ENCODE data around the gene CD244.
"Not testable (repeated sequence)": the region's sequence is repeated elsewhere in the genome, so short reads cannot be mapped to it uniquely, and the experiment has no call there.

The CD244 gene

DNA sequence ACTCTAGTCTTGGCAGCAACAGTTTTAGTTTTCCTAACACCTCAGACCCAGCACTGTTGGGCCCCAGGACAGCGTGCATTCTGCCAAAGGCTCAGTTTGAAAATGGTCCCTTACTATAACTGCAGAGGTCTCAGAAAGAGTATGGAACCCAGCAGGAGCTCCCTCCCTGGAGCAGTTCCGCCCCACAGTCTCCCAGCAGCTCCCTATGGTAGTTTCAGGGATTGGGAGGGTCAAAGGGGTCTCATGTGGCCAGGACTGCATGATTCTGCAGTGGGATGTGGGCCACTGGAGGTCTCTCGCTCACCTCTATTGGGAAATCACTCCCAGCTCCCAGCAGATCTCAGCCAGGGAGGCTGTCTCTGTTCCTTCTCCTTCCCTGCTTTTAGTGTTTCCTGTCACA is 54.4 kb downstream of the CD244 start:
- no peak for DNase-seq

DNA sequence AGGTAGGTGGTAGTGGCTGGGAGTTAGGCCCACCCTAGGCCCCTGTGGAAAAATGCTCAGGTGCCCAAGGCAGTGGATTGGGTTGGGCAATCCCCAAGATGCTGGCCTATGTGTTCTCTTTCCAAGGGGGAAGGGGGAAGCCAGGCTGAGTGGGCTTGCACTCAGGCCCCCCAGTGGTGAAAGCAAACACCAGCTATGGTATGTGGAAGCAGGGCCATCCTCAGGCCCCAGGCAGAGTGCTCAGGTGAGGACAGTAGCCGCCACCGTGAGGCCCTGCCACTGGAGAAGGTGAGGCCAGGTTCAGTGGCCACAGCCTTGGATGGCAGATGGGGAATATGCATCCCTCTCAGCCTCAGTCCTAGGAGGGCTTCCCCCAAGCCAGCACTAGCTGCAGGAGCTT is 54.9 kb downstream of the CD244 start:
- DNase-seq, result no peak

GRCh38 chr1:160807247-160807646 is 55.4 kb downstream of the CD244 start:
- no peak for DNase-seq

- no peak for DNase-seq
Observed at GRCh38 chr1:160806784-160807183, 55.9 kb downstream of the CD244 start.

- DNase-seq, result no peak
Observed at GRCh38 chr1:160806109-160806665, 56.5 kb downstream of the CD244 start.

DNA sequence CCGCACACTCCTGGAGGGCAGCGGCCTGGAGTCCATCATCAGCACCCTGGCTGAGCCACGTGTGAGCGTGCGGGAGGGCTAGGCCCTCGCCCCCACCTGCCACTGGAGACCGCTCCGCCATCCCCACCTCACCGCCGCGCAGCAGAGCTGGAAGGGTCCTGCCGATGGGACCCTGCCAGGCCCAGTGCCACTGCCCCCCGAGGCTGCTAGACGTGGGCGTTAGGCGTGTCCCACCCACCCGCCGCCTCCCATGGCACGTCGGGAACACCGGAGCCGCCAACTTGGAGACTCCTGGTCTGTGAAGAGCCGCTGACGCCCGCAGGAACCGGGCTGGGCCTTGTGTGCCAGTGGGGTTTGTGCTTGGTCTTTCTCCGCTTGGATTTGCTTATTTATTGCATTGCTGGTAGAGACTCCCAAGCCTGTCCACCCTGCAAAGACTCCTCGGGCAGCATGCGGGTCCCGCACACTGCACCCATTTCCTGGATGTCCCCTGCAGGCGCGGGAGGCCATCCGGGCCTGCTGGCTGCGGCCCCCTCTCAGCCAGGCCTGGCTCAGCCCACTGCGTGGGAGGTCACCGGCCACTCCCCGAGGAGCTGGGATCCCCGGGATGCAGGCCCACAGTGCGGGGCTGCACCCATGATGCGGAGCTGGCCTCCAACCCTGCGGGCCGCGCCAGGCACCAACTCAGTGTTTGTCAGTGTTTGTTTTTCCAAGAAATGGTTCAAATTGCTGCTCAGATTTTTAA is 60.7 kb downstream of the CD244 start:
- DNase-seq, result no peak

GRCh38 chr1:160800645-160801408 is 61.9 kb downstream of the CD244 start:
- DNase-seq, result peak in 2 of 4 experiments; percentile 17 to 49

DNA sequence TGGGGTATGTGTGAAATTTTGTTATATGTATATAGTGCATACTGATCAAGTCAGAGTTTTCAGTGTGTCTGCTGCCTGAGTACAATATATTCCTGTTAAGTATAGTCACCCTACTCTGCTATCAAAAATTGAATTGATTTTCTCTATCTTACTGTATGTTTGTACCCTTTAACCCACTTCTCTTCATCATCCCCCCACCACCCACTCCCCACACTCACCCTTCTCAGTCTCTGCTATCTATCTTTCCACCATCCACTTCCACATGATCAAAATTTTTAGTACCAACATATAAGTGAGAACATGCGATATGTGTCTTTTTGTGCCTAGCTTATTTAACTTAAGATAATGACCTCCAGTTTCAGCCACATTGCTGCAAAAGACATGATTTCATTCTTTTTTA is 62.5 kb downstream of the CD244 start:
- DNase-seq, result no peak

DNA sequence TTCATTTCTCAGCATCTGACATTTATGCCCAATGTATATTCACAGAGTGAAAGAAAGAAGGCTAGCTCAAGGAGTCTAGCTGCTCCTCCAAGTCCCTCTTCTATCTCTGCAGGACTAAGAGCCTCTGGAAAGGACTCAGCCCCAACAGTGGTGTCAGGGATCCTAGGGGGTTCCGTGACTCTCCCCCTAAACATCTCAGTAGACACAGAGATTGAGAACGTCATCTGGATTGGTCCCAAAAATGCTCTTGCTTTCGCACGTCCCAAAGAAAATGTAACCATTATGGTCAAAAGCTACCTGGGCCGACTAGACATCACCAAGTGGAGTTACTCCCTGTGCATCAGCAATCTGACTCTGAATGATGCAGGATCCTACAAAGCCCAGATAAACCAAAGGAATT is 63.0 kb downstream of the CD244 start:
- no peak for DNase-seq

GRCh38 chr1:160798439-160798838 is 64.2 kb downstream of the CD244 start:
- DNase-seq, result no peak

GRCh38 chr1:160797861-160798273 is 64.8 kb downstream of the CD244 start:
- peak in 1 of 4 experiments; percentile 21 for DNase-seq

DNA sequence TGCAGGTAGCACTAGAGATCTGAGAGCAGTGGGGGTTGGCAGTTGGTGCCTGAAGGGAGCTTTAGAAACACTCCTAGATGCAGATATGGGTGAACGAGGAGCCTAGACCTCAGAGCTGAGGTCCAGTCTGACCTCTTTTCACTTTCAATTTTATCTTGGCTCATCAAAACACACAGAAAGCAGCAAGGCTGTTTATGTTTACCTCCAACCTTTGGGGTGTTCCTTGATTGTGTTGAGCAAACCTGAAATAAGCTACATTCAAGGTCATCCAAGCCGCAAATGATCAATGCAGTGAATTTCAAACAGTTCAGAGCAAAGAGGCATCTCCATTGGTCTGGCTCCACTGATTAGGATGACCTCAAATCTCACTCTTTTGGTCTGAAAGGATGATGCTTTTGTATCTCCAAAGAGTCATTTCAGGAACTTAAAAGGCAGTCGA is 65.4 kb downstream of the CD244 start:
- DNase-seq, result no peak

DNA sequence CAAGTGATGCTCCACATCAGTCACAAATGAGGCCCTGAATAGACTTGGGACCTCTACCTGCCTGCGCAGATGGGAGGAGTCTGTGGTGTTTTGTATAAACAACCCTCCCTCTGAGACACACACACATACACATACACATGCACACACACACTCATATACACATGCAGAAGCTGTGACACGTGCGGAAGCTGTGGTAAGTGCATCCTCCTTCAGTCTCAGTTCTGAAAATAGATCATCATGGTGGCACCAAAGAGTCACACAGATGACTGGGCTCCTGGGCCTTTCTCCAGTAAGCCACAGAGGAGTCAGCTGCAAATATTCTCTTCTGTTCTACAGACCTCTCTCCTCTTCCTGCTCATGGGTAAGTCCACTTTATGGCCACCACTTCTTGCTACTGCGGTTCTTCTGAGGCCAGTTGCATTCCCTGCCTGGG is 66.7 kb downstream of the CD244 start, which contains the start of gene LY9:
Gene LY9 (plus strand): TSS at position 224 of the 433 bp plus-strand sequence. CDS start 14 bp downstream, at position 238.
- DNase-seq, result peak; percentile 71 to 89 (median 80)

DNA sequence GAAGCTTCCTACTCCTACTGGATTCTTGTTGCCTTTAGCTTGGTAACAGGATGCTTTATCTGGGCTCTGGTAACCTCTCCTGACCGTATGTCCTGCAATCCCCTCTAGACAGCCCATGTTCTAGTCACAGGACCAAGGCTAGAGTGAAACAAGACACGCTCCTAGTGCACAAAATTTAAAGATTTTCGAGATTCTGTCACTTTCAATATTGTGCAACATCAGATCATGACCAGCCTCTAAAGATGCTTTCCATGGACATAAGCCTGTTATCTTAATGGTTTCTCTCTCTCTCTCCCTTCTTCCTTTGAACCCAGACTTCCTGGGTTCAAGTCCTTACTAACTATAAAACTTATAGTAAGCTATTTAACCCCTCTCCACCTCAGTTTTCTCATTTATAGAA is 68.3 kb downstream of the CD244 start:
- peak in 2 of 4 experiments; percentile 16 to 25 for DNase-seq

GRCh38 chr1:160789702-160790611 is 72.7 kb downstream of the CD244 start:
- peak; percentile 79 to 92 (median 86) for DNase-seq

- peak in 2 of 4 experiments; percentile 15 to 30 for DNase-seq
Observed at GRCh38 chr1:160789051-160789701, 73.5 kb downstream of the CD244 start.

- DNase-seq, result not testable (repeated sequence)
Observed at GRCh38 chr1:160782988-160783765, 79.5 kb downstream of the CD244 start.

DNA sequence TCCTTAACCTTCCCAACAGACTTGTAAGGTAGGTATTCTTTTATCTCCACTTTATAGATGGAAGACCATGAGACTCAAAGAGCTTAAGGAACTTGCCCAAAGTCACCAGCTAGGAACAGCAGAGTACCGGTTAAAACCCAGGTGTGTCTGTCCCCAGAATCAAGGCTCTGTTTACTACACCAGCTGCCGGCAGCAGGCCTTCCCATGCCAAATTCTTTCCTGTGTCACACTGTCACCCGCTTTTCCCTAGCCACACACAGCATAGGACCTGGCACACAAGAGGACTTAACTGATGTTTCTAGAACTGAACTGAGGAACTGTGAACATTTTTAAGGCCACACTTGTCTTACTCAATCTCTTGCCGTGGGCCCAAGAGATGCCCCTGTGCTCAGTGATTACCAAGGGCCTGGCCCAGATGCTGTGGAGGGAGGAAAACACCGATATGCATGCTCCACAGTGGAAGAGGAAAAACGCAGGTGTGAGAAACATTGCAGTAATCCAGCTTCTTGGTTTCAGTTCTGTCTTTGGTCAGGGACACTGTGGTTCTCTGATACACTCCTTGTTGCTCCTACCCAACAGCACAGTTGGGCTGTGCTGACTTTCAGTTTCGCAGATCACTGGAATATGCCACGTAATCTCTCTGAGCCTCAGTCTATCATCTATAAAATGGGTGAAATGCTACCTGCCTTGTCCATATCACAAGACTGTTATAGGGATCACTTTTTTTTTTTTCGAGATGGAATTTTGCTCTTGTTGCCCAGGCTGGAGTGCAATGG is 80.6 kb downstream of the CD244 start:
- peak; percentile 32 to 63 (median 54) for DNase-seq

DNA sequence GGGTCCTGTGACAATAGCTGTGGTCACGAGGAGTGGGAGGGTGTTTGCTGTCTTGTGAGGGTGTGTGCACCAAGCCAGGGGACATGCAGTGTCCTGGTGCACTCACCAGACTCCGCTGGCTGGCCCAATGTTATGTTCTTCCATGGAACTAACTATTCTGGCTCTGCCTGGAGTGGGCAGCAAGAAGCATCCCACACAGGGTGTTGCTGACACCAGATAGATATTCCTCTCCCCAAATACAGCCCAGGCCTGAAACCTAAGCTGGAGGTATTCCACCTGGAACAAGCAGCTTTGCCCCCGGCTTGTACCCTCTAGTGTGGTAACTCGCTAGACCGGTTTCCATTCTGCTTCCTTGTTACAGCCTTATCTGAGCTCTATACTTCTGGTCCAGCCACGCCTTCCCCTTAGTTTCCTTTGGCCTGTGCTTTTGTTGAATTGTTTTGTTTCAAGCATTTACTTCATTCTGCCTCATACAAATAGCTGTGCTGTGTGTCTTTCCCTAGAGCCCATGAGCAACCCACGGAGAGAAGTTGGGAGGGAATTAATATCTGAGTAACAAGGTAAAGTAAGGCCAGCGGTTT is 81.4 kb downstream of the CD244 start:
- DNase-seq, result peak in 2 of 4 experiments; percentile 14 to 42

DNA sequence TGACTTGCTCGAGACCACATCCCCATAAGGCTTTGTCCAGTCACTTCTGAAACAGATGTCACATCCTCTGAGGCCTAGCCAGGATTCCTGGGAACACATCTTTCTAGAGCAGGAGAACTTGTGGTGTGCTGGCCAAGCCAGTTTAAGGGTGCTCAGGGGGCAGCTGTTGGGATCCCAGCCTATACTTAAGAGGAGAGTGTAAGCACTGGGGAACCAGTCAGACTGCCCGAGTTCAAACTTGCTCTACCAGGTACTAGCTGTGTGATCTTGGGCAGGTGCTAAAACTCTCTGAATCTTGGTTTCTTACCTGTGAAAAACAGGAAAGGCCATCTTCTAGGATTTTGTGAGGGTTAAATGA is 82.3 kb downstream of the CD244 start:
- no peak for DNase-seq
